H1 (cell line): Measurements from ENCODE around the gene PDGFD. TPM values are rescaled to one million over a fixed set of nuclear protein-coding genes. Genes with fewer than 3 reads are reported as not detected.

Source experiments
- FOSL1 ChIP-seq: IDR thresholded peaks from 2 replicates; pipeline ENCODE4 v1.6.1; 2011; ENCODE audit warnings: mild to moderate bottlenecking, low read depth, low read length, moderate library complexity; ENCODE audit not compliant: insufficient read depth
- RBBP5 ChIP-seq: IDR thresholded peaks from 2 replicates; pipeline ENCODE4 v1.7.1; 2012; ENCODE audit warnings: low read depth, mild to moderate bottlenecking, inconsistent platforms, low read length, moderate library complexity, borderline replicate concordance
- RFX5 ChIP-seq: IDR thresholded peaks from 2 replicates; pipeline ENCODE4 v1.6.1; 2011; ENCODE audit warnings: low read depth, low read length, improper control_type of control experiment, borderline replicate concordance
- SAP30 ChIP-seq: fragments of 300-600 bp; sonication (generic); IDR thresholded peaks from 2 replicates; pipeline ENCODE4 v1.7.1; 2012; ENCODE audit warnings: low read length, moderate library complexity, mild to moderate bottlenecking, inconsistent platforms; ENCODE audit not compliant: insufficient read depth, insufficient replicate concordance
- SRF ChIP-seq: IDR thresholded peaks from 2 replicates; pipeline ENCODE4 v1.6.1; 2011; ENCODE audit warnings: mild to moderate bottlenecking, low read depth, low read length, moderate library complexity
- polyA plus RNA-seq, 7 experiments: library from polyadenylated mRNA; depleted of rRNA in 3 of 7; stranded (reverse) in 5 of 7; unstranded in 2 of 7; fragments of >200 nt in 5 of 7; fragments of 200-250 nt in 2 of 7; gene quantifications; 1 replicate in 5 of 7; 2 replicates in 1 of 7; 4 replicates in 1 of 7; pipeline versions ENCODE4 v1.2.1 to v1.2.3, GENCODE V29; 2011 to 2013; ENCODE audit warnings: missing spikeins in 2 of 7, mixed read lengths in 2 of 7
- total RNA-seq: library from RNA; stranded (reverse); fragmentation: NEBNext Ultra II Directional; extraction: Animal tissue kit (Norgen Biotek cat#: 25700); gene quantifications from 2 replicates; pipeline ENCODE4 v1.2.1, GENCODE V29; 2021

PDGFD gene
- total and polyA plus RNA-seq, 2 of the 8 experiments (the other 6 are each of a cell fraction or from before 2014, with no cell fraction given) = 1.1 to 3.9 TPM

- TF ChIP-seq SRF = no peak
- TF ChIP-seq SAP30 = no peak
- TF ChIP-seq RBBP5 = no peak
- no peak for TF ChIP-seq FOSL1
- no peak for TF ChIP-seq RFX5
These were observed 273.3 kb downstream of the PDGFD start (continued) for GRCh38 chr11:103890654-103891053.
